Liver (tissue), 3 donors: Measurements from ENCODE around the gene CAMP.

Source experiments
- JUND ChIP-seq, 2 donors: IDR thresholded peaks; 2 replicates each; pipeline ENCODE4 v1.6.1; 2016; ENCODE audit warnings: antibody characterized with exemption in 2 of 2
- TF ChIP-seq, protein P1 (sequence below): fragments of 150-350 bp; IDR thresholded peaks from 2 replicates; pipeline ENCODE4 v1.5.1; 2017; ENCODE audit warnings: improper control_type of control experiment, low read depth, low read length; ENCODE audit not compliant: missing input control
- TF ChIP-seq, protein P2 (sequence below): IDR thresholded peaks from 2 replicates; pipeline ENCODE4 v1.6.1; 2016; ENCODE audit warnings: antibody characterized with exemption, mild to moderate bottlenecking
- donor health status: healthy.
- donor health status: healthy.

DNA sequence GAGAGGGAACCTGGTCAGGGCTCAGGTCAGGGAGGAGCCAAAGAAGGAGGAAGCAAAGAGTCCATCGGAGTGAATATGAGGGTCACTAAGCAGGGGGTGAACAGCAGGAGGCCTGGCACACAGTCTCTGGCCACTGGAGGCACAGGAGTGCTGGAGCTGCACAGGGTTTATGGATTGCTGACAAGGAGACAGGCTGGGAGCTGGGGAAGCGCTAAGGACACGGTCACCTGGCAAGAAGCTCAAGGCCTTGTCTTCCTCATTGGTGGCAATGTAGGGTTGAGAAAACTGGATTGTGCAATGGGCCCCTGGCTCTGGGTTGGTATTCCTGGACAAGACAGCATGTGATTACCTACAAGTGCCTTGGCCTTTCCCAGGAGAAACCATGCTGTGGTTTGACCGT, 5.8 kb upstream of the CAMP start:
- TF ChIP-seq, protein P1, sequence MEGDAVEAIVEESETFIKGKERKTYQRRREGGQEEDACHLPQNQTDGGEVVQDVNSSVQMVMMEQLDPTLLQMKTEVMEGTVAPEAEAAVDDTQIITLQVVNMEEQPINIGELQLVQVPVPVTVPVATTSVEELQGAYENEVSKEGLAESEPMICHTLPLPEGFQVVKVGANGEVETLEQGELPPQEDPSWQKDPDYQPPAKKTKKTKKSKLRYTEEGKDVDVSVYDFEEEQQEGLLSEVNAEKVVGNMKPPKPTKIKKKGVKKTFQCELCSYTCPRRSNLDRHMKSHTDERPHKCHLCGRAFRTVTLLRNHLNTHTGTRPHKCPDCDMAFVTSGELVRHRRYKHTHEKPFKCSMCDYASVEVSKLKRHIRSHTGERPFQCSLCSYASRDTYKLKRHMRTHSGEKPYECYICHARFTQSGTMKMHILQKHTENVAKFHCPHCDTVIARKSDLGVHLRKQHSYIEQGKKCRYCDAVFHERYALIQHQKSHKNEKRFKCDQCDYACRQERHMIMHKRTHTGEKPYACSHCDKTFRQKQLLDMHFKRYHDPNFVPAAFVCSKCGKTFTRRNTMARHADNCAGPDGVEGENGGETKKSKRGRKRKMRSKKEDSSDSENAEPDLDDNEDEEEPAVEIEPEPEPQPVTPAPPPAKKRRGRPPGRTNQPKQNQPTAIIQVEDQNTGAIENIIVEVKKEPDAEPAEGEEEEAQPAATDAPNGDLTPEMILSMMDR = no peak
- no peak for TF ChIP-seq JUND (IDR thresholded peaks at IDR 0.05)
- TF ChIP-seq, protein P2, sequence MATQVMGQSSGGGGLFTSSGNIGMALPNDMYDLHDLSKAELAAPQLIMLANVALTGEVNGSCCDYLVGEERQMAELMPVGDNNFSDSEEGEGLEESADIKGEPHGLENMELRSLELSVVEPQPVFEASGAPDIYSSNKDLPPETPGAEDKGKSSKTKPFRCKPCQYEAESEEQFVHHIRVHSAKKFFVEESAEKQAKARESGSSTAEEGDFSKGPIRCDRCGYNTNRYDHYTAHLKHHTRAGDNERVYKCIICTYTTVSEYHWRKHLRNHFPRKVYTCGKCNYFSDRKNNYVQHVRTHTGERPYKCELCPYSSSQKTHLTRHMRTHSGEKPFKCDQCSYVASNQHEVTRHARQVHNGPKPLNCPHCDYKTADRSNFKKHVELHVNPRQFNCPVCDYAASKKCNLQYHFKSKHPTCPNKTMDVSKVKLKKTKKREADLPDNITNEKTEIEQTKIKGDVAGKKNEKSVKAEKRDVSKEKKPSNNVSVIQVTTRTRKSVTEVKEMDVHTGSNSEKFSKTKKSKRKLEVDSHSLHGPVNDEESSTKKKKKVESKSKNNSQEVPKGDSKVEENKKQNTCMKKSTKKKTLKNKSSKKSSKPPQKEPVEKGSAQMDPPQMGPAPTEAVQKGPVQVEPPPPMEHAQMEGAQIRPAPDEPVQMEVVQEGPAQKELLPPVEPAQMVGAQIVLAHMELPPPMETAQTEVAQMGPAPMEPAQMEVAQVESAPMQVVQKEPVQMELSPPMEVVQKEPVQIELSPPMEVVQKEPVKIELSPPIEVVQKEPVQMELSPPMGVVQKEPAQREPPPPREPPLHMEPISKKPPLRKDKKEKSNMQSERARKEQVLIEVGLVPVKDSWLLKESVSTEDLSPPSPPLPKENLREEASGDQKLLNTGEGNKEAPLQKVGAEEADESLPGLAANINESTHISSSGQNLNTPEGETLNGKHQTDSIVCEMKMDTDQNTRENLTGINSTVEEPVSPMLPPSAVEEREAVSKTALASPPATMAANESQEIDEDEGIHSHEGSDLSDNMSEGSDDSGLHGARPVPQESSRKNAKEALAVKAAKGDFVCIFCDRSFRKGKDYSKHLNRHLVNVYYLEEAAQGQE = no peak
